B cell (primary cell): ENCODE measurements around the gene RGS7. TPM values are rescaled to one million over a fixed set of nuclear protein-coding genes. Genes with fewer than 3 reads are reported as not detected.

ENCODE experiments used
- ATAC-seq: fragments of 200-7000 bp; cut with Tn5 transposase; one replicate; pipeline ENCODE4 v1.10.0; 2021; ENCODE audit warnings: low read depth, mild to moderate bottlenecking, moderate number of reproducible peaks, moderate library complexity
- CTCF ChIA-PET: fragments of 350-600 bp; sonication (Branson Sonifier 250); formaldehyde crosslinking; loops from one replicate; lab custom pipeline; 2021; ENCODE audit warnings: antibody characterized with exemption, inconsistent platforms; lab: Charles Lee
- POLR2A ChIA-PET: fragments of 350-600 bp; sonication (Branson Sonifier 250); formaldehyde crosslinking; loops from one replicate; lab custom pipeline; 2021; ENCODE audit warnings: antibody characterized with exemption; lab: Charles Lee
- DNase-seq: peaks from one replicate; pipeline ENCODE4 v3.0.0; 2013
- H2AFZ ChIP-seq: 2 replicates; pipeline ENCODE4 v1.6.1; 2012; ENCODE audit warnings: mild to moderate bottlenecking, low read depth, low read length; ENCODE audit not compliant: insufficient read depth, poor library complexity, severe bottlenecking
- H3K27ac ChIP-seq, 2 donors: 1 replicate in 1 of 2; 2 replicates in 1 of 2; pipeline ENCODE4 v1.5.1; 2012 to 2013; ENCODE audit warnings: low read length in 2 of 2, mild to moderate bottlenecking in 2 of 2, moderate library complexity in 1 of 2
- H3K27me3 ChIP-seq, 4 experiments: fragments of 200-600 bp in 1 of 4; sonication (generic) in 1 of 4; replicated peaks in 1 of 4; 1 replicate in 2 of 4; 2 replicates in 2 of 4; pipeline versions ENCODE4 v1.6.1 to v1.7.0; 2013 to 2016; ENCODE audit warnings: low read length in 3 of 4, mild to moderate bottlenecking in 2 of 4, mixed read lengths in 1 of 4, moderate library complexity in 1 of 4; ENCODE audit not compliant: insufficient read depth in 4 of 4, control insufficient read depth in 3 of 4; ENCODE audit errors: control extremely low read depth in 1 of 4
- H3K36me3 ChIP-seq, 2 experiments: replicated peaks in 1 of 2; 1 replicate in 1 of 2; 2 replicates in 1 of 2; pipeline versions ENCODE4 v1.6.1 to v1.7.1; 2013; ENCODE audit warnings: low read length in 1 of 2; ENCODE audit not compliant: insufficient read depth in 2 of 2, control insufficient read depth in 1 of 2; ENCODE audit errors: control extremely low read depth in 1 of 2, extremely low read depth in 1 of 2
- H3K4me1 ChIP-seq, 2 donors: fragments of 200-600 bp in 1 of 2; sonication (generic) in 1 of 2; 1 replicate in 1 of 2; 2 replicates in 1 of 2; pipeline versions ENCODE4 v1.5.1 to v1.6.1; 2013 to 2017; ENCODE audit warnings: low read length in 2 of 2; ENCODE audit not compliant: control insufficient read depth in 2 of 2, insufficient read depth in 2 of 2
- H3K4me2 ChIP-seq: replicated peaks from 2 replicates; pipeline ENCODE3; 2012; ENCODE audit warnings: mild to moderate bottlenecking, low read depth, low read length; ENCODE audit not compliant: poor library complexity, severe bottlenecking
- H3K4me3 ChIP-seq, 5 experiments: fragments of 200-600 bp in 1 of 5; sonication (generic) in 1 of 5; 1 replicate in 3 of 5; 2 replicates in 2 of 5; pipeline versions ENCODE4 v1.5.1 to v1.7.0; 2011 to 2016; ENCODE audit warnings: low read length in 4 of 5, mild to moderate bottlenecking in 4 of 5, low read depth in 2 of 5, control low read depth in 1 of 5, moderate library complexity in 1 of 5; ENCODE audit not compliant: insufficient read depth in 1 of 5; ENCODE audit errors: control extremely low read depth in 1 of 5, extremely low read depth in 1 of 5
- H3K79me2 ChIP-seq: fragments of 200-600 bp; sonication (generic); one replicate; pipeline ENCODE4 v1.6.0; 2016; ENCODE audit warnings: low read length; ENCODE audit not compliant: control insufficient read depth, insufficient read depth
- H3K9ac ChIP-seq: fragments of 200-600 bp; sonication (generic); 2 replicates; pipeline ENCODE4 v1.6.1; 2017; ENCODE audit warnings: mild to moderate bottlenecking, low read length, moderate library complexity
- H3K9me3 ChIP-seq, 3 donors: one replicate each; pipeline versions ENCODE4 v1.6.1 to v1.7.1; 2013; ENCODE audit warnings: low read length in 2 of 3; ENCODE audit not compliant: control insufficient read depth in 2 of 3, insufficient read depth in 1 of 3; ENCODE audit errors: control extremely low read depth in 1 of 3
- H4K20me1 ChIP-seq: 2 replicates; pipeline ENCODE4 v1.6.0; 2012; ENCODE audit warnings: mild to moderate bottlenecking, low read length; ENCODE audit not compliant: insufficient read depth, control insufficient read depth, poor library complexity, severe bottlenecking
- H3K27ac Mint-ChIP-seq: one replicate; pipeline ENCODE4 v1.8.0; 2021; ENCODE audit warnings: mixed read lengths
- H3K27me3 Mint-ChIP-seq: one replicate; pipeline ENCODE4 v1.8.0; 2021; ENCODE audit warnings: mixed read lengths
- H3K4me1 Mint-ChIP-seq: one replicate; pipeline ENCODE4 v1.8.0; 2021; ENCODE audit warnings: mixed read lengths
- H3K4me3 Mint-ChIP-seq: one replicate; pipeline ENCODE4 v1.8.0; 2021; ENCODE audit warnings: mixed read lengths
- H3K9me3 Mint-ChIP-seq: one replicate; pipeline ENCODE4 v1.8.0; 2022; ENCODE audit warnings: mixed read lengths; ENCODE audit not compliant: insufficient read depth
- CTCF ChIP-seq: fragments of 200-600 bp; IDR thresholded peaks from one replicate; pipeline ENCODE4 v1.8.0; 2022; ENCODE audit warnings: antibody characterized with exemption, mild to moderate bottlenecking
- EZH2 ChIP-seq: IDR thresholded peaks from 2 replicates; pipeline ENCODE4 v1.6.1; 2012; ENCODE audit warnings: borderline replicate concordance, low read depth, mild to moderate bottlenecking, moderate library complexity, low read length; ENCODE audit not compliant: insufficient read depth, poor library complexity, severe bottlenecking
- WGBS: methylation state at CpG from one replicate; pipeline ENCODE4 v1.1.5; 2013; ENCODE audit warnings: missing lambda C conversion rate; ENCODE audit not compliant: insufficient coverage; 5-methylcytosine and 5-hydroxymethylcytosine counted together
- intact Hi-C: fragments of 100-400 bp; cut with micrococcal nuclease; formaldehyde crosslinking; loops from one replicate; pipeline ENCODE4 v1.10.0; 2022
- polyA plus RNA-seq: library from polyadenylated mRNA; depleted of rRNA; stranded (reverse); fragments of >200 nt; gene quantifications from 2 replicates; pipeline ENCODE4 v1.2.3, GENCODE V29; 2012
- total RNA-seq, 2 donors: library from RNA; stranded (reverse); fragments of 120-200 nt in 1 of 2; gene quantifications; 1 replicate in 1 of 2; 2 replicates in 1 of 2; pipeline versions ENCODE4 v1.2.3 to v1.2.4, GENCODE V29; 2013 to 2022

The RGS7 gene
- total and polyA plus RNA-seq, 2 donors (not counting 1 experiment from before 2014, with no cell fraction given): 0.15 to 1.8 TPM

- WGBS: 94% methylated on average over 2 of the region's 2 CpGs
- ChIA-PET CTCF (no interaction called here), POLR2A (no interaction called here)
- no peak overlapping the region for H3K27ac Mint-ChIP-seq
- ATAC-seq: no peak
- no peak overlapping the region for H3K27ac ChIP-seq
- H3K27me3 Mint-ChIP-seq: no peaks in the 10 kb centered on the region
- no peaks in the 10 kb centered on the region for H3K36me3 ChIP-seq
- no peak for TF ChIP-seq EZH2
- H3K4me1 ChIP-seq: no peaks in the 10 kb centered on the region
- no peak overlapping the region for H3K4me3 ChIP-seq
- no peaks in the 10 kb centered on the region for H4K20me1 ChIP-seq
- H3K79me2 ChIP-seq: no peaks in the 10 kb centered on the region
- H3K4me2 ChIP-seq: no peak overlapping the region
- no peaks in the 10 kb centered on the region for H3K4me1 Mint-ChIP-seq
- peaks cover 0 to 3% (median 0%) of the 10 kb centered on the region in 3 donors for H3K9me3 ChIP-seq
- intact Hi-C loops: no loop called here
- DNase-seq: no peak
- no peak overlapping the region for H3K9ac ChIP-seq
- no peak overlapping the region for H3K4me3 Mint-ChIP-seq
- H2AFZ ChIP-seq: no peak overlapping the region
- H3K27me3 ChIP-seq: no peaks in the 10 kb centered on the region
- H3K9me3 Mint-ChIP-seq: peaks cover 8% of the 10 kb centered on the region
Observed at GRCh38 chr1:241219449-241219848, 137.6 kb downstream of the RGS7 start.

GRCh38 chr1:241217516-241217915, 139.5 kb downstream of the RGS7 start:
- Histone ChIP-seq H3K4me2 (no peak overlapping the region), H3K4me1 (no peaks in the 10 kb centered on the region), H3K9me3 (no peaks in the 10 kb centered on the region), H2AFZ (no peak overlapping the region), H3K9ac (no peak overlapping the region), H3K4me3 (no peak overlapping the region), H3K27ac (no peak overlapping the region), H3K36me3 (no peaks in the 10 kb centered on the region), H3K79me2 (no peaks in the 10 kb centered on the region), H4K20me1 (no peaks in the 10 kb centered on the region), H3K27me3 (no peaks in the 10 kb centered on the region)
- ATAC-seq (no peak), DNase-seq (no peak)
- Mint-ChIP-seq H3K27ac (no peak overlapping the region), H3K27me3 (no peaks in the 10 kb centered on the region), H3K9me3 (no peaks in the 10 kb centered on the region), H3K4me1 (no peaks in the 10 kb centered on the region), H3K4me3 (no peak overlapping the region)
- TF ChIP-seq CTCF (no peak), EZH2 (no peak)
- WGBS: 20% methylated on average over 1 of the region's 2 CpGs
- intact Hi-C loops: no loop called here
- ChIA-PET CTCF (no interaction called here), POLR2A (no interaction called here)
